IgD-negative memory B cell (primary cell): ENCODE results near the gene ROR2. TPM values are rescaled to one million over a fixed set of nuclear protein-coding genes. Genes with fewer than 3 reads are reported as not detected.

Experiments
- H3K27ac Mint-ChIP-seq, 3 donors: one replicate each; pipeline ENCODE4 v1.8.0; 2020 to 2022; ENCODE audit warnings: mild to moderate bottlenecking in 3 of 3, mixed read lengths in 3 of 3, moderate library complexity in 1 of 3
- H3K27me3 Mint-ChIP-seq: one replicate; pipeline ENCODE4 v1.8.0; 2021; ENCODE audit warnings: mixed read lengths
- H3K36me3 Mint-ChIP-seq: one replicate; pipeline ENCODE4 v1.8.0; 2020; ENCODE audit warnings: mild to moderate bottlenecking, mixed read lengths
- H3K4me1 Mint-ChIP-seq, 3 donors: one replicate each; pipeline ENCODE4 v1.8.0; 2020 to 2022; ENCODE audit warnings: mixed read lengths in 3 of 3, mild to moderate bottlenecking in 1 of 3
- H3K4me3 Mint-ChIP-seq, 4 donors: one replicate each; pipeline ENCODE4 v1.8.0; 2020 to 2022; ENCODE audit warnings: mild to moderate bottlenecking in 4 of 4, mixed read lengths in 4 of 4, moderate library complexity in 3 of 4
- H3K9me3 Mint-ChIP-seq, 3 donors: one replicate each; pipeline ENCODE4 v1.8.0; 2020 to 2021; ENCODE audit warnings: mixed read lengths in 3 of 3, mild to moderate bottlenecking in 1 of 3
- polyA plus RNA-seq: library from polyadenylated mRNA; unstranded; fragments of 300-500 nt; fragmentation: Illumina TruSeq; gene quantifications from one replicate; pipeline ENCODE4 v1.2.3, GENCODE V29; 2021

The ROR2 gene
- polyA plus RNA-seq, 1 donor from 2014 or later, result not detected

DNA sequence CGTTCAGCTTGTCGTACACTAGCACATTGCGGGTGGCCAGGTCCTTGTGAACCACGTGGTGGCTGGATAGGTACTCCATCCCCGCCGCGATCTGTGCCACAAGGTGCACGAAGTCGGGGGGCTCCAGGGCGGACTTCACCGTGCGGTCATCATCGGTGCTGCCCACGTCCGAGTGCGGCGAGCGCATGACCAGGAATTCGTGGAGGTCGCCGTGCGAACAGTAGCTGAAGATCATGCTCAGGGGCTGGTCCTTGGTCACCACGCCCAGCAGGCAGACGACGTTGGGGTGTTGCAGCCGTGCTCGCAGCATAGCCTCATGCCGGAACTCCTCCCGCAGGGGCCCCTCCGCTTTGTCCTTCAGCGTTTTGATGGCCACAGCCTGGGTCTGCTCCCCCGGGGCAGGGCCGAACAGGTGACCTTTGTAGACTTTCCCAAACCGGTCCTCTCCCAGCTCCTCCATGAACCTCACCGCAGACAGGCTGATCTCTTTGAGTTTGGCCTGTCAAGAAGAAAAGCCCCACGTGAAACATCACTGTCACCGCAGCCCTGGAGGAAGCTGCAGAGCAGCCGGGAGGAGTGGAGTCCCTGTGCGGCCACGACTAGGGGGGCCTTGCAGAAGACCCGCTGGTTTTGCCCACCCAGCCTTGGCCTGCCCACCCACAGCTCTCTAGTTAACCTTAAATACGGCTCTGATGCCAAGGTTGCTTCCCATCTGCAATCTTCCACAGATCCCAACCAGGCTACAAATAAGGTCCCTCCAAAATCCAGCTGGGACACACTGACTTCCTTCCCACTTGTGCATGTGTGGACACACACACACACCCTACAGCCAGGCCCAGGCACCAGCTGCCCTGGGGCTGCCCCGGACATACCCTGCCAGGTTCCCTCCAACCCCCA, 225.2 kb downstream of the ROR2 start:
- no peaks in the 10 kb centered on the region for H3K36me3 Mint-ChIP-seq
- H3K27me3 Mint-ChIP-seq, result peaks cover 2% of the 10 kb centered on the region
- H3K9me3 Mint-ChIP-seq, result no peaks in the 10 kb centered on the region
- H3K4me1 Mint-ChIP-seq, result peaks cover 6 to 13% (median 11%) of the 10 kb centered on the region in 3 donors
- H3K4me3 Mint-ChIP-seq, result no peak overlapping the region
- no peak overlapping the region for H3K27ac Mint-ChIP-seq

DNA sequence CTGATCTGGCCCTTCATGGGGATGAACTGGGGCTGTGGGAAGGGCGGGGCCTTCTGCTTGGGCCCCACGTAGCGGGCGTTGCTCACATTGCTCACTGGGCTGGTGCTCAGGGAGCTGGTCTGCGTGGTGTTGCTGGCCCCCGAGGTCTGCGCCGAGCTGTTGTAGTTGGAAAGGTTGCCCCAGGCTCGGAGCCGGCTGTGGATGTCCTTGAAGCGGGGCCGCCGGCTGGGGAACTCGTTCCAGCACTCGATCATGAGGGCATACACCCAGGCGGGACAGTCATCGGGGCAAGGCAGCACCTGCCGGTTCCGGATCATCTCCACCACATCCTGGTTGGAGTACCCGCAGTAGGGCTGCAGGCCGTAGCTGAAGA, 226.0 kb downstream of the ROR2 start:
- Mint-ChIP-seq H3K27me3 (peaks cover 3% of the 10 kb centered on the region), H3K4me3 (no peak overlapping the region), H3K9me3 (no peaks in the 10 kb centered on the region), H3K4me1 (peaks cover 6 to 20% (median 12%) of the 10 kb centered on the region in 3 donors), H3K27ac (no peak overlapping the region), H3K36me3 (no peaks in the 10 kb centered on the region)

DNA sequence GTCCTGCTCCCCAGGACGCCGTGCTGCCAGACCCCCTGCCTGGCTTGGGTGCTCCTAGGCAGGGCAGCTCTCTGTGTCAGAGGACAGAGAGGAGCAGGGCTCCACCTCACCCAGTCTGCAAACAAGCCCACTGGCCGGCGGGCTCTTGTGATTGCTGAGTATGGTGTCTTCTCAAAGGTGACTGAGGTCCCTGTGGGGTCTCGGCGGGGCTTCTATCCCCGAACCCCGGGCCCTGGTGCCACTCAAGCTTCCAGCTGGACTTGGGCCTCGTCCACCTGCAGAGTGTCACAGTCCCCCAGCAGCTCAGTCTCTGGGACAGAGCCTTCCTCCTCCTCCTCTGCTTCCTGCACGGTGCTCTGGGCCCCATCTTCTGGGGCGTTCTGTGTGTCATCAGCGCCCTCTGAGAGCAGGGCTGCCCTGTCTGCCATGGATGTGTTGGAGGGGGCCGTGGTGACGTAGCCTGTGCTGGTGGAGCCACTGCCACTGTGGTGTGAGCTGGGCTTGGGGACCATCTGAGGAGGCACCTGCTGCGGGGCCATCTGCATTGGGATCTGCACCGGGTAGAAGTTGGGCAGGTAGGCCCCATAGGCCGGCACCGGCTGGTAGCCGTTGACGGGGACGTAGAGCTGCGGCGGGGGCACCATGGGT, 226.5 kb downstream of the ROR2 start:
- peak overlapping the region in 1 of 4 donors; percentile 13 for H3K4me3 Mint-ChIP-seq
- H3K9me3 Mint-ChIP-seq, result no peaks in the 10 kb centered on the region
- H3K4me1 Mint-ChIP-seq, result peaks cover 6 to 20% (median 12%) of the 10 kb centered on the region in 3 donors
- peaks cover 3% of the 10 kb centered on the region for H3K27me3 Mint-ChIP-seq
- no peaks in the 10 kb centered on the region for H3K36me3 Mint-ChIP-seq
- H3K27ac Mint-ChIP-seq, result no peak overlapping the region

DNA sequence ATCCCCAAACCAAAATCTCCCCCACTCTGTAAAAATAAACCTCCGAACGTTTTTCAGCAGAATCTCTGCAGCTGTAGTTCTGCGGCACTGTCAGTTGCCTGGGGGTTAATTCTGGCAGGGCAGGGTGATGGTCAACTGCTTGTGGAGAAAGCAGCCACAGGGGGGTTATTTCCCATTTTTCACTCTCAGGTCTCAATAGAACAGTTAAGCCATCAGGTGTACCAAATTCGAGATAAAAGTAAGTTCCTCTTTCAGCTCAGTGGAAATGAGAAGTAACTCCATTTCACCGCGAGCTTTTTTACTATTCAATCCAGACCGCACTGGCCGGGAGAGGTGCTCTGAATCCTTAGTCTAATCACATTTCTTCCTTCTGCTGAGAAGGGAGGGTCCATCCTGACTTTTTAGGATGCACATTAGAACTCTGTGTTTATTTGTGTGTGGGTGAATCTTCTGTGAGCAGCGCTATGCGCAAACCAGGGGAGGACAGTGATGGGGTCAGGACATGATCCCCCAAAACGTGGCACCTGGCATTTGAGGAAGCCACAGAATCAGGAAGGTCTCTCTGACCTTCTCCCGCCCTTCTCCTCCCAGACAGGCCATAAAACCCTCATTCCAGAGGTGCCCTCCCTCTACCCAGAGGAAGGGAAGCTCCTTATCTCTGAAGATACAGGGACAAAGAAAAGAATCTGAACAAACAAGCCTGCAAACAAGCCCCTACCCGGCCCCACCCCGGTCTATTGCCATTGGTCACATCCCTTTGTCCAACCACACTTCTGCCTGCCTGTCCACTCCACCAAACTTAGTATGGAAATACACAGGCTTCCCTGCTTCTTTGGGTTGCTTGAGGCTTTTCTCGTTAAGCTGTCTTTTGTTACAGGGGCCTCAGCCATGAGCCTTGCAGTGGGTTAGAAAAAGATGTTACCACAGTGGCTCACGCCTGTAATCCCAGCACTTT, 229.0 kb downstream of the ROR2 start:
- Mint-ChIP-seq H3K4me3 (peak overlapping the region in 2 of 4 donors; percentile 50 to 51), H3K27ac (peak overlapping the region in 1 of 3 donors; percentile 57), H3K36me3 (no peaks in the 10 kb centered on the region), H3K9me3 (peaks cover 0 to 2% (median 0%) of the 10 kb centered on the region in 3 donors), H3K27me3 (peaks cover 3% of the 10 kb centered on the region), H3K4me1 (peaks cover 7 to 20% (median 12%) of the 10 kb centered on the region in 3 donors)

DNA sequence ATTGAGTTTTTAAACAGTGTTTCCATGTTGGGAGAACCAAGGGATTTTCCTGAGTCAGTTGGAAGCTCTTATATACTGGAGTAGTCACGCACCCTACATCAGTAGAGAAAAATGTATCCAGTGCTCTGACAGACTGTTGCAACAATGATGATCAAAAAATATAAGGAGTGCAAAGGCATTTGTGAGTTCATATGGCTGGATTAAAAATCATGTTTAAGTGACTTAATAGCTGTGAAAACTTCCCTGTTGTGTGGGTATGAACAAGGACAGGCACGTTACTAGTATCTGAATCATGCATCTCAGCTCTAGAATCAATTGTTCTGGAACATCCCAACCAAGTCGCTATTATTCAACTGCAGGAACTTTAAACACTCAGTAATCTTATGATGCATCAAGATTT, 229.7 kb downstream of the ROR2 start:
- Mint-ChIP-seq H3K27me3 (peaks cover 3% of the 10 kb centered on the region), H3K4me3 (peak overlapping the region in 1 of 4 donors; percentile 50), H3K4me1 (peaks cover 7 to 20% (median 12%) of the 10 kb centered on the region in 3 donors), H3K36me3 (no peaks in the 10 kb centered on the region), H3K27ac (no peak overlapping the region), H3K9me3 (peaks cover 0 to 2% (median 0%) of the 10 kb centered on the region in 3 donors)

DNA sequence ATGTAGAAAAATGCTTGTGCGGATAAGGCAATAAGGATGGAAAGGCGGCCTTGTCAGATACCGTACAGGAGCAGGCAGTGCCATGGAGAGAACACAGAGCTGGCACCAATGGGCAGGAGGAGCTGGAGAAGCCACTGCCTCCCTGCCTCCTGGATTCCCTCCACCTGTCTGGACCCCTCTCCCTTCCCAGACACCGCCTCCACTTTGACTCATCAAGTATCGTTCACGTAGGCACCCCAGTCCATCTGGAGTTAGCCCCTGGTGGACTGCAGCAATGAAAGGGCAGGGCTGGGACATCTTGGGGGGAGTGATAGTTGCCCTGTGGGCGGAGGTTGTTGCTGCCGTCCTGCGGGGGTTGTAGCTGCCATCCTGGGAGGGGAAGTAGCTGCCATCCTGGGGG, 232.0 kb downstream of the ROR2 start:
- Mint-ChIP-seq H3K27me3 (peaks cover 3% of the 10 kb centered on the region), H3K4me3 (no peak overlapping the region), H3K9me3 (peaks cover 0 to 2% (median 0%) of the 10 kb centered on the region in 3 donors), H3K4me1 (peaks cover 10 to 20% (median 12%) of the 10 kb centered on the region in 3 donors), H3K36me3 (no peaks in the 10 kb centered on the region), H3K27ac (no peak overlapping the region)

DNA sequence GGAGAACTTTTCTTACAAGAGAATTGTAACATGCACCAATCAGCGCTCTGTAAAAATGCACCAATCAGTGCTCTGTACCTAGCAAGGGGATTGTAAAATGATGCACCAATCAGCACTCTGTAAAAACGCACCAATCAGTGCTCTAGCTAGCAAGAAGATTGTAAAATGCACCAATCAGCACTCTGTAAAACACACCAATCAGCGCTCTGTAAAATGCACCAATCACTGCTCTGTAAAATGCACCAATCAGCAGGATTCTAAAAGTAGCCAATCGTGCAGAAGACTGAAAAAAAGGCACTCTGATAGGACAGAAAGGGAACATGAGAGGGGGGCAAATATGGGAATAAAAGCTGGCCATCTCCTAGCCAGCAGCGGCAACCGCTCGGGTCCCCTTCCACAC, 233.2 kb downstream of the ROR2 start:
- H3K4me3 Mint-ChIP-seq, result no peak overlapping the region
- peak overlapping the region in 1 of 3 donors; percentile 14 for H3K27ac Mint-ChIP-seq
- peaks cover 0 to 2% (median 0%) of the 10 kb centered on the region in 3 donors for H3K9me3 Mint-ChIP-seq
- peaks cover 3% of the 10 kb centered on the region for H3K27me3 Mint-ChIP-seq
- peaks cover 10 to 20% (median 19%) of the 10 kb centered on the region in 3 donors for H3K4me1 Mint-ChIP-seq
- no peaks in the 10 kb centered on the region for H3K36me3 Mint-ChIP-seq

DNA sequence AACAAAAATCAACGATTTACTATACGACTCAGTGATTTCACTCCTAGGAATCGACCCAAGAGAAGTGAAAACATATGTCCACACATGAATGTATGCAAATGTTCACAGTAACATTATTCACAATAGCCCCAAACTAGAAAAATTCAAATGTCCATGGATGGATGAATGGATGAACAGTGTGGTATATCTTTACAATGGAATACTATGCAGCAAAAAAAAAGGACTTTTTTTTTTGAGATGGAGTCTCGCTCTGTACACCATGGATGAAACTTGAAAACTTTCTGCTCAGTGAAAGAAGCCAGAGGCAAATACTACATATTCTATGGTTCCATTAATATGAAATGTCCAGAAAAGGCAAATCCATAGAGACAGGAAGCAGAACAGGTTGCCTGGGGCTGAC, 233.8 kb downstream of the ROR2 start:
- Mint-ChIP-seq H3K36me3 (no peaks in the 10 kb centered on the region), H3K9me3 (peaks cover 0 to 2% (median 0%) of the 10 kb centered on the region in 3 donors), H3K4me1 (peaks cover 10 to 20% (median 19%) of the 10 kb centered on the region in 3 donors), H3K27me3 (peaks cover 3% of the 10 kb centered on the region), H3K27ac (peak overlapping the region in 1 of 3 donors; percentile 14), H3K4me3 (no peak overlapping the region)

DNA sequence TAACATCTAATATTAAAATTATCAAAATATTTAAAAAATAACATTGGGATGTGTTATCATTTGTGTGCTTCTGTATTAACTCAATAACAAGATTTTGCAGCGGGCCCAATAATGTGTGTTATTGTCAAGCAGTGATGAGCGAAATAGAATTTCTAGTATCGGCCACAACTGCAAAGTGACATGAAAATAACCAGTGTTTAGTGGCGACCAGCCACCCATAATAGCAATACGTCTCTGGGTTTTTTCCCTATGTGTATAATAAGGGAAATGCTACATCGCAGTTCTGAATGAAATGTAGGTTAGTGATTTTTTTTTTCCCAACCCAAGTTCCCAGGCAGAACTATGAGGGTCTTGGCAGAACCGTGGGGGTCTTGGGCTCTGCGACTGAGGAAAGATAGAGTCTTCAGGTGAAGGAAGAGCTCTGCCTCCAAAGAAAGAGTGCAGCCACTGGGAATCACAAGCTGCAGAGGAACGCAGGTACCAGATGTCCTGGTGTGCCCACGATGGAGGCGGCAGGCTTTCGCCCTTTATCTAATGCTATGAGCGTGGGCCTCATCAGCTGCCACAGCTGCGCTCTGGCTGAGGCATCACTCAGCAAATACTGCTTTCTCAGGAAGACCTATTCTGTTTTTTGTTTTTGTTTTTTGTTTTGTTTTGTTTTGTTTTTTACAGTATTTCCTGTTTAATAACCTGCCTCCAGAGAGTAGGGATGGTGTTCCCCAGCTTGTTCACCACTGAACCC, 235.0 kb downstream of the ROR2 start:
- Mint-ChIP-seq H3K9me3 (peaks cover 0 to 2% (median 0%) of the 10 kb centered on the region in 3 donors), H3K36me3 (no peaks in the 10 kb centered on the region), H3K4me1 (peaks cover 3 to 9% (median 9%) of the 10 kb centered on the region in 3 donors), H3K27ac (peak overlapping the region in 1 of 3 donors; percentile 10), H3K27me3 (peaks cover 3% of the 10 kb centered on the region), H3K4me3 (peak overlapping the region in 2 of 4 donors; percentile 50 to 83)

DNA sequence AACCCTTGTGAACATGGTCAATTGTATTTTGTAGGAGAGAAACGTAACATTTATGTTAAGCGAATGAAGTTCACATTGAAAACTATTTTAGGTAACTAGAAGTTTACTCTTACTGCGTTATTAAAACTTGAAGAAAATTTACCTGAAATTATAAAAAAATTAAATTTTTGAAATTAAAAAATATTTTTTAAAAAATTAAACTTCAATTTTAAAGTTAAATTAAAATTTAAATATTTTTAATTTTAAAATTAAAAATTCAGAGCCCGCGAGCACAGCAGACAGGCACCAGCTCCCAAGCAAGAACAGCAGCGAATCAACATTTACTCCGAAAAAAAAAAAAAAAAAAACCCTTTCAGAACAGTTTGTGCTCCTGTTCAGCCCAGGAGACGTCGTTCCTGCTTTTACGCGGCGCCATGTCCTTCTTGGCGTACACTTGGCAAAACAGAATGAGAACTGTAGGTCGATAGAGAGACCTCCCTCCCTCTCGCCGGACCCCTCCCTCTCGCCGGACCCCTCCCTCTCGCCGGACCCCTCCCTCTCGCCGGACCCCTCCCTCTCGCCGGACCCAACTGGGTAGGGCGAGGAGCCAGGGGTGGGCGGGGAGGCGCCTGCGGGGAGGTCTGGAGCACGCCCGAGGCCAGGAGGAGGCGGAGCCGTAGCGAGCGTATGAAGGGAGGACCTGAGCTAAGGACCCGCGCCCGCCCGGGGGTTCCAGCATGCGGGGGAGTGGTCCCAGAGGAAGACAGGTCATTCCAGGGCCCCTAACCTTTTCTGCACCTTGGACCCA, 235.8 kb downstream of the ROR2 start:
- Mint-ChIP-seq H3K27me3 (no peaks in the 10 kb centered on the region), H3K4me3 (peak overlapping the region; percentile 4 to 83 (median 48)), H3K27ac (no peak overlapping the region), H3K9me3 (peaks cover 0 to 2% (median 0%) of the 10 kb centered on the region in 3 donors), H3K4me1 (peaks cover under 1 to 7% (median 5%) of the 10 kb centered on the region in 3 donors), H3K36me3 (no peaks in the 10 kb centered on the region)

DNA sequence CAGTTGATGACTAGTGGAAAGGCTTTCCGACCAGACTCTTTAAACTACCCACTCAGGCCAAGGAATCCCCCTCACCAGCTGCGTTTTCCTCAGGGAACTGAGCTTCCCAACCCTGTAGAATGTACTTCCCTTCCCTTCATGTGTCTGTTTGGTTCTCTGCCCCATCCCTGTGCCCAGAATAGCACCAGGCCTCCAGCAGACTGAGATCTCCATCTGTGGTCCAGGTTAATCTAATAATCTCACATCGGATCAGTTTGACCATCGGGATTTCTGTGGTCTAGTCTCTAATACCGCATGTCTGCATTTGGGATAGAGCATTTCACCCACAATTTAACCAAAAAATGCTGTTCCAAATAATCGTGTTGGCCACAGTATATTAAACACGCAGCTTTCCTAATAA, 237.2 kb downstream of the ROR2 start:
- no peak overlapping the region for H3K4me3 Mint-ChIP-seq
- no peaks in the 10 kb centered on the region for H3K36me3 Mint-ChIP-seq
- peaks cover 0 to 7% (median 5%) of the 10 kb centered on the region in 3 donors for H3K4me1 Mint-ChIP-seq
- peaks cover 0 to 2% (median 2%) of the 10 kb centered on the region in 3 donors for H3K9me3 Mint-ChIP-seq
- H3K27ac Mint-ChIP-seq, result no peak overlapping the region
- no peaks in the 10 kb centered on the region for H3K27me3 Mint-ChIP-seq

DNA sequence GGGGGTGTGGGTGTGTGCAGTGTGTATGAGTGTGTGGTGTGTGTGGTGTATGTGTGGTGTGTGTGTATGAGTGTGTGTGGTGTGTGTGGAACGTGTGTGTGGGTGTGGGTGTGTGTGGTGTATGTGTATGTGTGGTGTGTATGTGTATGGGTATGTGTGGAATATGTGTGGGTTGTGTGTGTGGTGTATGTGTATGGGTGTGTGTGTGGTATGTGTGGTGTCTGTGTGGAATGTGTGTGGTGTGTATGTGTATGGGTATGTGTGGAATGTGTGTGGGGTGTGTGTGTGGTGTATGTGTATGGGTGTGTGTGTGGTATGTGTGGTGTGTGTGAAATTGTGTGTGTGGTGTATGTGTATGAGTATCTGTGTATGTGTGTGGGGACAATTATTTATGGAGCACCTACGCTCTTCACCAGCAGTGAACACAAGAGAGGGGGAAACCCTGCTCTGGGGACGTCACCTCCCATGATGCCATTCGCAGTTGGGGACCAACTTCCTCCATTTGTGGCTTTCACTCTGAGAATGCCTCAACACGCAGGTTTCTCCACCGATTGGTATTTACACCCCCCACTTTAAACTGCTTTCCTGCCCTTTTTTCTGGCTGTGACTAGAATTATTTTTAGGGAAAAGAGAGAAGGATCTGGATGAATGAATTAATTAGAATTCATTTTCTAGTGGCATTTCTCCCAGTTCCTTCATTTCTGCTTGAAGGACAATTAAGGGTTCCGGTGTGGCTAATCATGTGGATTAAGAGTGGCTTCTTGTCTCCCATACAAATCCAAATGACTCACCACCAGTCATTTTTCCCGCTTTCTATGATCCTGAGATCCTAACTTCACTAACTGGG, 238.1 kb downstream of the ROR2 start:
- peaks cover 0 to 7% (median 4%) of the 10 kb centered on the region in 3 donors for H3K4me1 Mint-ChIP-seq
- H3K27me3 Mint-ChIP-seq, result no peaks in the 10 kb centered on the region
- no peak overlapping the region for H3K27ac Mint-ChIP-seq
- H3K36me3 Mint-ChIP-seq, result no peaks in the 10 kb centered on the region
- peaks cover 0 to 4% (median 2%) of the 10 kb centered on the region in 3 donors for H3K9me3 Mint-ChIP-seq
- H3K4me3 Mint-ChIP-seq, result no peak overlapping the region
